HG02642 (cell line): ENCODE measurements around the gene DIPK1A.

ENCODE experiments used
- ATAC-seq: cut with Tn5 transposase; IDR thresholded peaks from one replicate; pipeline ENCODE4 v1.9.1; 2021; ENCODE audit warnings: mild to moderate bottlenecking; ENCODE audit not compliant: unreplicated experiment, poor library complexity

Gene DIPK1A

DNA sequence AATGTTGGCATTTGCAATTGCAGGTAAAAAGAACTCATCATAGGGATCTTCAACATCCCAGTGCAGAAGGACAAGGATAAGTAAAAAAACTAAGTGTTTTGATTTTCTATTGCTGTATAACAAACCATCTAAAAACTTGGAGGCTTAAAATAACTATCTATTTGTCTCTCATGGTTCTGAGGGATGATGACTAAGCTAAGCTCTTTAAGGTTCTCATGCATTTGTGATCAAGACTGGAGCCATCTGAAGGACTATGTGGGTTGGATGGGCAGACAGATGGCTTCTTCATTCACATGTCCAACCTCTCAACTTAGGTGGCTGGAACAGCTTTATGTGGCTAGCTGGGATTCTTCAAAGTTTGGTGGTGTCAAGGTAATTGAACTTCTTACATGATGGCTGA is 78.0 kb downstream of the DIPK1A start:
- ATAC-seq: no peak

DNA sequence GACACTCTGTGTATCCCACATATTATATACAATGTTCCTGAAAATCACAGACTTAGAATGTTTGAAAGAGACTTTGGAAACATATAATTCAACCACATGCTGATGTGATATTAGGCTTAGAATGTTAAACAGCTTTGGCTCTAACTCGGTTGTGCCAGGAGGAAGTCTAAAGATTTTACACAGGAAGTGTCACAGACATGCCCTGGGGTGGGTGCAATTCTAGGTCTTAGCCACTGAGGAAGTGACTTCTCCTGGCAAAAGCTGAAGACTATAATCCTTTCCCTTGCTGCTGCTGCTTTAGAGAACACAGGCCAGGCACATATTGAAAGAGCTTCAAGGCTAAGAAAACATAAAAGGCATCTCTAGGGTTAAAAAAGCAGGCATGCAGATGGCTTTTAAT is 78.4 kb downstream of the DIPK1A start:
- ATAC-seq: no peak

DNA sequence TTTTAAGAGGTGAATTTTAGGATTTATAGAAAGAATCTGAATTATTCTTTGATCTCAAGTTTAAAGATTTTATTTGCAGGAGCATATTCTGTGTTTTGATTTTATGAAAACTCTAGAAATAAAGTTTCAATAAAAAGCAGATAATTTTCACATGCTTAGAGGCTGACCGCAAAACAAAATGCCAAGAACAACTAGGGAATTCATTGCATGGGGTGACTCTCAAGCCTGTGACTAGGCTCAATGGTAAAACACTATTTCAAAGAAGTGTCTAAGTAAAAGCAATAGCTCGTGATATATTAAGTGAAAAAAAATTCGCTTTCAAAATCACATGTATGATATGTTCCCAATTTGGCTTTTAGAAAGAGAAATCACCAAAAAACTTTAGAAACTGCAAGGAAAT is 79.9 kb downstream of the DIPK1A start:
- no peak for ATAC-seq

DNA sequence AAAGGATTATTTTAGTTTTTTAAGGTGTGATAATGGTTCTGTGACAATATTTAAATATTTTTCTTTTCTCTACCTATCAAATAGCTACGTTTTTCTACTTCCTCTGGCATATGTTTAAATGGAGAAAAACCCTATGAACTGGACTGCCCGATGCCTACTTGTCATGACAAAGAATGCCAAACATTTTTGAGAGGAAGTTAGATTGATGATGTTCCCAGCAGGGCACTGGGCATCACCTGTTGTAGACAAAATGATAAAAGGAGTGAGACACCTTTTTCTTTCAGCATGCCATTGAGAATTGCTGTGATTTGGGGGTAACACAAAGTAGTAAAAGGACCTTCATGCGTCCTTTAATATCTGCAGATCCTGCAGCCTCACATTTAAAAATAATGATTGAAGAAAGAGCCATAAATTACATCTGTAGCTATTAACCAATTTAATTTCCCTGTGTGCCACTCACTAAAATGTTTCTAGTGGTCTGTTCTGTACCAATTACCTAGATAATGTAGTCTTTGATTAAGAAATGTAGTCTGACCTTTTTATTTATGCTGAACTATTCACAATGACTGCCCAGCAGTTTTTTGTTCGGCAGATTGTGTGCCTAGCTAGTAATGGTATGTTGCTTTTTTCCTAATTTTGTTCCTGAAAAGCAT is 81.8 kb downstream of the DIPK1A start:
- no peak for ATAC-seq

DNA sequence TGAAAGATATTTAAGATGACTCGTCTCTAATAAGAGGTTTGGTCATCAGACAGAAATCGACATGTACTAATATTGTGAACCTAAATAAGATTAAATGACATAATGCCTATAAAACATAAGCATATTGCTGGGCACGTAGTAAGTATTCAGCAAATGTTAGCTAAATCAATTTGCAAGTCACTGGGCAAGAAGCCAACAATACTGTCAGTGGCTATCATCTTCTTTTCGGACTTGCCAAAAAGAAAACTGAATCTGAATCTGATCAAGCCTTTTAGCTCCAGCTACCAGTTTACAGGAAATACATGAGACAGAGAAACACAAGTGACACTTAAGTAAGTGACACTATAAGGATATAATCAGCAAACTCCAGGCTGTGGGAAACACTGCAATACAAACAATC is 83.5 kb downstream of the DIPK1A start:
- ATAC-seq: peak; percentile 57

DNA sequence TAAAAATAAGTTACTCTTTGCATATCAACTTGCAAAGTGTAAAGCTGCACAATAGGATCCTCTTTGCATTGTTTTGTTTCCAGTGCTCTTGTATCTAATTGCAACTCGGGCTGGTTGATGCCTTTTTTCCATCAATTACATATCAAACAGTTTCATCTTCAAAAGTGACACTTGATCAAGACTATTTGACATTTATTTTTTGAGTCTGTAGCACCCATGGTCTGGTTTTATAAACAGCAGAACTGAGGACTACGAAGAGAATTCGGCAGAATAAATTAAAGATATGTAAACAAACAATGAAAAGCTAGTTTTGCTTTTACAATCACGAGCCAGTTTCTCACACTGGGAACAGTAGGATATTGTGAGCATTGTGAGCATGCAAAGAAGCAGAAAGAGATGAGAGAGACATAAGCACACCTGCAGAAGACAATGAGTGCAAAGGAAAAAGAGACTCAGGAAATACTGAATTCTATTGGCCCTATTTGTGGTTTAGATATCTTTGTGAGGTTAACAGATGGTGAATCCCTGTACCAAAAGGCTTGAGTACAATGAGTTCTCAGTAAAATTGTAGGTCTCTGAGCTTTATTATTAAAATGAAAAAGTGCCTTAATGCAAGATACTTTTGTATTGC is 84.1 kb downstream of the DIPK1A start:
- ATAC-seq: no peak

DNA sequence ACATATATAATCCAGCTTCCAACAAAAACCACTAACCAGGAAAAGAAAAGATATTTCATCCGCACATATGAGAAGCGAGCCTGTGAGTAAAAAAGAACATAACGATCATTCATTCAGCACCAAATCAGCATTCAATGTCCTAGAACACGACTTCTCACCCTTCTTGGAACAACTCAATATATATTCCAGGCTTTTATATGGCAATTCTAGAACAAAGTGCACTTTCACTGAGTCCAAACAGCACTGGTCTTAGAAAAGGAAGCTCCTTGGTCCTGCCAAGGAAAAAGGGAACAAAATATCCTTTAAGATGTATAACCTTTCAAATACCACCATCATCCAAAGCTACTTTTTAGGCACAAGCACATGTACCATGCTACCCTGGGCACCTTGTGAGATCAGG is 84.9 kb downstream of the DIPK1A start:
- ATAC-seq: no peak

DNA sequence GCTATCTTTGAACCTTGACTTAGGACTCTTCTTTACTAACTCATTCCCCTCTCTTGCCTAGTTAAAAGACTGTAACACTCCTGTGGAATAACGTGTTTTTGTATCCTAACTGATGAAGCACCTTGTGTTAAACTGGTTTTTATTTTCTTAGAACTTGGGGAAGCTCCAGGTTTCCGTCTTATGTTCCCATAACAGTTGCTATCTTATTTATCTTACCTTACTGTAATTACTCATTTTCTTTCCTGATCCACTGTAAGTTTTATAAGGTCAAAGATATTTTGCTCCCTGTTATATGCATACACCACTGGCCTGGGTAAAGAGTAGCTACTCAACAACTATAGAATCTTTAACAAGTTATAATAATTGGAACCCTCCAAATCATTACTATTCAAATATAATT is 86.3 kb downstream of the DIPK1A start:
- ATAC-seq: no peak

DNA sequence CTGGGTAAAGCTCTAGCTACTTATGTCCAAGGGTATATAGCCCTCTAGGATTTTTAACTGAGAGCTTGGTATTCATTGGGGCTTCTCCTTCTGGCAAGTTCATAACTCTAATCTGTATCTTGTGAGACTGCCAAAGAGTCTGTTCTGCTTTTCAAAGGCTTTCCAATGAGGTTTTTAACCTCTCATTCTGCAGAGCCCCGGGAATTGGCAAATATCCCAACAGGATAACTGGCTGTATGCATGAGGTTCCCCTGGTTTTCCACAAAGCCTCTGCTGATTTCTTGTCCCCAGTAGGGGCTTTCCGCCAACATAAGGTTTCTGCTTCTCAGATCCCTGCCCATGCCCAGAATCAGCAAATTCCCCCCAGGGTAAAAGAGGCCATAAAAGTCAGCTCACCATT is 88.5 kb downstream of the DIPK1A start:
- ATAC-seq: no peak

DNA sequence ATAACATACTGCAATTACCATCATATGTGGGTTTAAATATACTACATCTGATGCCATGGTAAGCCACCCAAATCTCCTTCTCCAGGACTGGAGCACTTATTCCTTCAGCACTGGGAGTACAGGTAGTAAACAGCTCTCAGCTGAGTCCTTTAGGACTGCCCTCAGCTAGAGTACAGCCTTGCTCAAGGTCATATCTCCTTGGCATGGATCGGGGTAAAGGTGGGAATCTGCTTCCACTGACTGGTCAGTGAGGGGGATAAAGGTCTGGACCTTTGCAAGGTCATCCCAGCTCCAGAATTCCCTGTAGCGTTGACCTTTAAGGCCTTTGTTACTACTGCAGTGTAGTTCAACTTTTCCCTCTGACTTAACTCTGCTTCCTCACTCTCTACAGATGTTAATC is 90.7 kb downstream of the DIPK1A start:
- ATAC-seq: no peak

DNA sequence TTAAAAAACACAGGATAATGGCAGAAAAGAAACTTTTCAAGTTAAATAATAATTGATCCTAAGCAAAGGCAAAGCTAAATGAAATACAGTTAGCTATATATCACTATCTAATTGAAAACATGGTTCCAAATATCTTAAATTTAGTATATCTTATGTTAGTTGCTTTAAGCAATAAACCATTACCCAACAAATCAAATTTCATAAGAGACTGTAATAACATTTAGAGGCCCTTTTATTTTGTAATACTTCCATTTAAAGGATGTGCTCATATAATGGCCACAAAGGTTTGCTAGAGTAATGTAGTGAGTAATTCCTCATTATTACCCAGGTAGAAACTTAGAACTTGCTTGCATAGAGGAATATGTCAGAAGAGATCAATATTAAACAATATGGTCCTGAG is 97.1 kb downstream of the DIPK1A start:
- no peak for ATAC-seq

DNA sequence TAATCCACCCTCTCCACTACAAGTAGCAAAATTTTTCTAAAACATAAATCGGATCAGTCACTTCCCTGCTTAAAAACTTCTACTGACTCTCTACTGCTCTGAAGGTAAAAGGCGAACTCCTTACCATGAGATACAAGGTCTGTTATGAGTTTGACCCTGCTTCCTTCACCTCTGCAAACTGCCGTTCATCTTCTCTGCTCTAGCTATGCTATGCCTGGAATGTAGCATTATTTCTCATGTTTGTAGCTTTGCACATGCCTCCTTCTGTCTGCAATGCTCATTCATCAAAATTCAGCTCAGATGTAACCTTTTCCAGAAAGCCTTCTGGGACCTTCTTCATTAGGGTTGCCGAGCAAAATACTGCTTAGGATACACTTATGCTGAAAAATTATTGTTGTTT is 98.7 kb downstream of the DIPK1A start:
- ATAC-seq: no peak

DNA sequence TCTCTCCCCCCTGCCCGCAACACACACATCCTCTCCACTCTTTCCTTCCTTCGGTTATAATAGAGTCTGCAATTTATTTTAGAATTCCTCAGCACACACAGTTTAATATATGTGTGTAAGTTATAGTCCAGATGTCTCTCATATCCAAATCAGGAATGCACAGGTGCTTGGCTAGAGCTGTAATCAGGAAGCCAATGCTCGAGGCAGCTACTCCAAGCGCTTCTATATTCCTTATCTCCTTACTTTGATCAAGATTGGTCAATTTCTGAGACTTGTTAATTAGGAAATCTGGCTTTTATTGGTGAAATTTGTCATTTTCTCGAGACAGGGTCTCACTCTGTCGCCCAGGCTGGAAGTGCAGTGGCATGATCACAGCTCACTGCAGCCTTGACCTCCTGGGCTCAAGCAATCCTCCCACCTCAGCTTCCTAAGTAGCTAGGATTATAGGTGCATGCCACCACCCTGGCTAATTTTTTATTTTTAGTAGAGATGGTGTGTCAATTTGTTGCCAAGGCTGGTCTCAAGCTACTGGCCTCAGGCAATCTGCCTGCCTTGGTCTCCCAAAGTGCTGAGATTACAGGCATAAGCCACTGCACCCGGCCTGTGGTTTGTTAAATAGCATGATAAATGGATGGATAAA is 101.7 kb downstream of the DIPK1A start:
- no peak for ATAC-seq

DNA sequence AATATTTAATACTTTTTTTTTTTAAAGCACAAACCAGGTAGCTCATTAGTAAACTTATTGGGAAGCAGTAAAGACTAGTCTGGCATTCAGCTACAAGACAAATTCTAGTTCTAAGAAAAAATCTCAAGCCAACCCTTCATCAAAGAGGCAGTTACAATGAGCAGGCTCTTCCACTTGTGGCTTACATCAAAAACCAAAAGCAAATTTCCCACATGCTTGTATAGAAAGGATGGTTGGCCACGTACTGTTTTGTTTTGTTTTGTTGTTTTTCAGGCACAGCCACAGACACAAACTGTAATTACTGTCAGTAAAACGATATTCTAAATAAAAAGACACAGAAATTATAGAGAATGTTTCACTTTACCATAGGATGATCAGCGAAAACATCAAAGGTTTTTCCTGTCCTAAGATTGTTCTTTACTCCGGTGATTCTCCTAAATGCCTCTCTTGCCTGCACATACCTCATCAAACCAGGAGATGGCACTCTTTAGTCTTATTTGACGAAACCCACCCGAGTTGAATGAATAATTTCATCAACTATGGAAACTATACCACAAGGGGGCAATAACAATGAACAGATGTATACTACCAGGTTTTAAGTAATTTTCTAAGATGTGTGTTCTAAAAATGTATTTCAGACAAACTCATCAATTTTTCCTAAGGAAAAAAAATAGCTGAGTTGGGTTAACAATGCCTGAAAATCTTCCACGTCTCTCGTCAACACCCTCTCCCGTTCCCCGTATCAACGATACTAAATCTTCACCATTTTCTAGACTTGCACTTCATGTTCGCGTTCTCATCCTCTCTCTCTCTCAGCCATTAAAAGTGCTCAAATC is 102.5 kb downstream of the DIPK1A start:
- ATAC-seq: peak; percentile 67

DNA sequence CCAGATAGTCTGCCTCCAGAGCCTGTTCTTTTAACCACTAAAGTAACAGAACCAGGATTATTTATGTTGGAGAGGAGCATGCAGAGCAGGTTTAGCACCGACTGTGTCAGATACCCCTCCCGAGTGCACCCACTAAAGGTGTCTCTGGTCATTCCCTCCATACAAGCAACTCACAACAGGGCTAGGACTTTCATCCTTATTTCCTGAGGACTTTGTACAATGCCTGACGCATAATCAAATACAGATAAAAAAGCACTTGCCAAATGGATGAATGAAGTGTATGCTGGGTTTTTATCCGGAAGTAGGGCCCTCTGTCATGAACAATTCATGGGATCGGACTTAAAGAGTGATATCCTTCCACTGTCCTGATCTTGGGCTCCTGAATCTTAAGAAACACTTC is 103.4 kb downstream of the DIPK1A start:
- no peak for ATAC-seq

DNA sequence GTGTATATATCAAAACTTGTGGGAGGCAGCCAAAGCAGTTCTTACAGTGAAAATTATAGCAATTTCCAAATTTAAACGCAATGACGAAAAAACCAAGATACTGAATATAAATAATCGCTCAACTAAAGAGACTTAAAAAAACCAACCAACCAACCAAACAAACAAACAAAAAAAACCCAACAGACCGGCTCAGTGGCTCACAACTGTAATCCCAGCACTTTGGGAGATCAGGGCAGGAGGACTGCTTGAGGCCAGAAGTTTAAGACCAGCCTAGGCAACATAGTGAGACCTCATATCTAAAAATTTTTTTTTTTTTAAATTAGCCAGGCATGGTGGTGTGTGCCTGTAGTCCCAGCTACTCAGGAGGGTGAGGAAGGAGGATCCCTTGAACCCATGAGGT is 106.0 kb downstream of the DIPK1A start:
- no peak for ATAC-seq

DNA sequence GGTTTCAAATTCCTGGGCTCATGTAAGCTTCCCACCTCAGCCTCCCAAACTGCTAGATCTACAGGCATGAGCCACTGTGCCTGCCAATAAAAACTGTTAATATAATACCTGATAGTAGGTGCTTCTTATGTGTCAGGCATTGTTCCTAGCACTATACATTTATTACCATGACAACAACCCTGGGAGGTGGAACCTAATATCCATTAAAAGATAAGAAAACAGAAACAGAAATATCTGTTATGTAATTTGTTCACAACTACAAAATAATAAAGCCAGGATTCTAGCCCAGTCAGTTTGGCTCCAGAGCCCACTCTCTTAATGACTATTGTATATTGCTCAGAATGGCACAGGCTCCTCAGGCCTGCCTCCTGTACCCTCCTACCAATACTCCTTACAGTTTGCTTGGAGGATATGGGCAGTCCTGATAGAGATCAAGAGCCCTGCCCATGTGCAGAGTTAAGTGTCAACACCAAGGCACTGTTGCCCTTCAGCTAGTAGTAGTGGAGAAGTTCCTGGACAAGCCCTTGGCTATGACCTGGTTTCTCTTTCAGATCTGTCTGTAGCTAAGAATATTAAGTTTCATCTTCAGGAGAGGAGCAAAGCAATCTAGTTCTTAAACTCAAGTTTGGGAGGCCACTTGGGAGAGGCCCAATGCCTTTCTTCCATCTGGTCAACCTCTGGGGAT is 107.0 kb downstream of the DIPK1A start:
- ATAC-seq: no peak

DNA sequence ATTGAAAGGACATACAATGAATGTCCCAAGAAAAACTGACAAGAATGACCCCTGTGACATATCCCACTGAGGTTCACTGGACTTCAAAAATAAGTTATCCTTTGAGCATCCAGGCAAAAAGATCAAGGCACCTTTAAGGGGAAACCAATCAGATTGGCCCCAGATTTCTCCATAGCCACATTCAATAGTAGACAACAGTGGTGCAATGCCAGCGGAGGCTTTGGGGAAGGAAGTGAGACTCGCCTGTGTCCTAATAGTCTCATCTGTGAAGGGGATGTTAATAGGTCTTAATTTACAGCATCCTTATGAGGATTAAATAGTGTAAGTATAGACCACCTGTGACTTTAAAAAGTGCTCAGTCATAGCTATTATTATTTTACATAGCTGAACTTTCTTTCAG is 108.0 kb downstream of the DIPK1A start:
- no peak for ATAC-seq

DNA sequence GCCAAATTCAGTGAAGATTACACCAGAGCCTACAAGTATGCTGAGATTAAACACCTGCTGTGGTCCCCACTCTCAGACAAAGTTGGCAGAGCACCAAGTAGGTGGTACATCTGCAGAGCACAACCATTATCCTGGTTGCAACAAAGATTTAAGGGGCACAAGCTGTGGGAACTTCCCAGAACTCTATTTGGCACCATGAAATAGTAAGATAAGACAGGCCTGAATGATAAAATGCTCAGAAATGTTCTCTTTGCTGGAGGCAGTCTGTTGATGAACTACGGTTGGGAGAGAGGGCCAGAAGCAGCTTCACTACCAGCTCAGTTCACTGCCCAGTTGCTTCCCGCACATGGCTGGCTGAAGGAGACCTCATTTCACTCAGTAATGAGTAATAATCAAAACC is 109.5 kb downstream of the DIPK1A start:
- no peak for ATAC-seq

DNA sequence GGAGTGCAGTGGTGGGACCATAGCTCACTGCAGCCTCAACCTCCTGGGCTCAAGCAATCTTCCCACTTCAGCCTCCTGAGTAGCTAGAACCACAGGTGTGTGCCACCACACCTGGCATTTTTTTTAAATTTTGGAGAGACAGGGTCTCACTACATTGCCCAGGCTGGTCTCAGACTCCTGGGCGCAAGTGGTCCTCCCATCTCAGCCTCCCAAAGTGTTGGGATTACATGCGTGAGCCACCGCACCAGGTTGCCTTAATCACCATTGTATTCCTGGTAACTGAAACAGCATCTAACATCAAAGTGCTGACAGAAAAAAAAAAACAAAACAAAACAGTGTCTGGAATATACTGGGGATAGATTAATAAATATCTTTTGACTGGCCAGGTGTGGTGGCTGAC is 111.2 kb downstream of the DIPK1A start:
- no peak for ATAC-seq

DNA sequence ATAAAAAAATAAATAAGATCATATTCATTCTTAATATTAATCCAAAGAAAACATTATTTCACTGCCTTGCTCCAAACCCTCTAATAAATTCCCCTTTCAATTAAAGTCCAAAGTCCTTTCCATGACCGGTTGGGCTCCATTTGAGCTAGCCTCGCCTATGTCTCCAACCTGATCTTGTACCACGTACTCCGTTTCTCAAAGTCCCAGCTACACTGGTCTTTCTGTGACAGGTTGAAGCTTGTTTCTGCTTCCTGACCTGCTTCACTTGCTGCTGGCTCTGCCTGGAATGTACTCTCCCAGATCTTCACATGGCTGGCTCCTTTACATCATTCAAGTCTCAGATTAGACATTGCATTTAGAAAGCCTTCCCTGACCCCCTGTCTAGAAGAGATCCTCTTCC is 113.1 kb downstream of the DIPK1A start:
- no peak for ATAC-seq
